Chondrocyte (in vitro differentiated cells): ENCODE results near the gene TRPM3. TPM values are rescaled to one million over a fixed set of nuclear protein-coding genes. Genes with fewer than 3 reads are reported as not detected.

Source experiments
- DNase-seq: peaks from one replicate; pipeline ENCODE4 v3.0.0; 2021; ENCODE audit warnings: mixed read lengths, low spot score
- H3K27ac Mint-ChIP-seq: one replicate; pipeline ENCODE4 v1.8.0; 2021; ENCODE audit warnings: mild to moderate bottlenecking, moderate library complexity, mixed read lengths; ENCODE audit not compliant: unreplicated experiment
- H3K27me3 Mint-ChIP-seq: 2 replicates; pipeline ENCODE4 v1.8.0; 2021; ENCODE audit warnings: low read depth, mixed read lengths
- H3K36me3 Mint-ChIP-seq: 2 replicates; pipeline ENCODE4 v1.8.0; 2021; ENCODE audit warnings: low read depth, mixed read lengths
- H3K4me1 Mint-ChIP-seq: 2 replicates; pipeline ENCODE4 v1.8.0; 2021; ENCODE audit warnings: low read depth, mild to moderate bottlenecking, mixed read lengths
- H3K4me3 Mint-ChIP-seq: one replicate; pipeline ENCODE4 v1.8.0; 2021; ENCODE audit warnings: mild to moderate bottlenecking, moderate library complexity, mixed read lengths; ENCODE audit not compliant: unreplicated experiment
- H3K9me3 Mint-ChIP-seq: 2 replicates; pipeline ENCODE4 v1.8.0; 2021; ENCODE audit warnings: low read depth, mixed read lengths
- CTCF ChIP-seq: fragments of 200-600 bp; sonication (generic); IDR thresholded peaks from 2 replicates; pipeline ENCODE4 v1.5.0; 2021; ENCODE audit warnings: antibody characterized with exemption, mild to moderate bottlenecking, moderate library complexity
- total RNA-seq: library from RNA; stranded (reverse); gene quantifications from 3 replicates; pipeline ENCODE4 v1.2.1, GENCODE V29; 2021

TRPM3 gene
- total RNA-seq, 1 donor from 2014 or later = not detected

DNA sequence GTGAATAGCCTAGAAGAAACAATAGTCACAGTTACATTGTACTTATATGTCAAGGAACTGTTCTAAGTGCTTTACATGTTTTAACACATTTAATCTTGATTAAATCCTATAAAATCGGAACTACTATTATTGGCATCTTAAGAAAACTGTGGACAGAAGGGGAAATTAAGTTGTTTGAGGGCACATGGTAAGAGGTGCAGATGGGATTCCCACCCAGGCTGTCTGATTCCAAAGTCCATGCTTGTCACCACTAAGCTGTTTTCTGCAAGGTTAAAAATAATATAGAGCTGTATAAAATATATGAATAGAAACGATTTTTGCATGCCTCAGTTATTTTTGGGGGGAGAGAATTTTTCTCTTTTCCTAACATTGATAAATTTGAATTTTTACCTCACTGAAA lies 512.4 kb downstream of the TRPM3 start:
- no peak for DNase-seq
- Mint-ChIP-seq H3K9me3 (no peaks in the 10 kb centered on the region), H3K4me1 (peaks cover 34% of the 10 kb centered on the region), H3K4me3 (no peak overlapping the region), H3K27me3 (no peaks in the 10 kb centered on the region), H3K27ac (peak overlapping the region; percentile 57), H3K36me3 (no peaks in the 10 kb centered on the region)
- TF ChIP-seq CTCF = no peak

- no peaks in the 10 kb centered on the region for H3K27me3 Mint-ChIP-seq
- no peak for DNase-seq
- TF ChIP-seq CTCF = no peak
- no peak overlapping the region for H3K4me3 Mint-ChIP-seq
- no peaks in the 10 kb centered on the region for H3K36me3 Mint-ChIP-seq
- H3K27ac Mint-ChIP-seq = no peak overlapping the region
- H3K4me1 Mint-ChIP-seq = peaks cover 24% of the 10 kb centered on the region
- H3K9me3 Mint-ChIP-seq = no peaks in the 10 kb centered on the region
Measured at GRCh38 chr9:70607926-70608325, 513.5 kb downstream of the TRPM3 start.

- Mint-ChIP-seq H3K27ac (no peak overlapping the region), H3K9me3 (no peaks in the 10 kb centered on the region), H3K36me3 (no peaks in the 10 kb centered on the region)
Measured at GRCh38 chr9:70607329-70607728, 514.1 kb downstream of the TRPM3 start.

DNA sequence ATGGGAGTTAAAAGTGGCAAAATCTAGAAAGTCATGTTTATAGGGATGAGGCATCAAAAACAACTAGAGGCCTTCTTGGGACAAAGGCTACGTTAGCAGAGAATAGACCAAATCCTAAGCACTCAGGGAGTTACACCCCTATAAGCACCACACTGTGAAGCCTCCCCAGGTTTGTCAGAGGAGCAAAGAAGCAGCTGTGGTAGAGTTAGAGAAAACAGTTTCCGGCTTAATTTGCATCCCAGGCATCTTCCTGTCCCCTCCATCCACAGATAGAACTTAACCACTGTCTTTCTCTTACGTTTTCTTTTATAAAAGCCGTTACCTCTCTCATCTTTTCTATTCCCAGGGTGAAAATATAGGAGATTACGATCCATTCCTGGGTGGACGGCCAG lies 518.4 kb downstream of the TRPM3 start:
- Mint-ChIP-seq H3K27ac (peak overlapping the region; percentile 98), H3K9me3 (no peaks in the 10 kb centered on the region), H3K4me3 (no peak overlapping the region), H3K27me3 (no peaks in the 10 kb centered on the region), H3K4me1 (peaks cover 38% of the 10 kb centered on the region), H3K36me3 (no peaks in the 10 kb centered on the region)
- no peak for DNase-seq
- no peak for TF ChIP-seq CTCF

More at GRCh38 chr9:70607329-70607728, 514.1 kb downstream of the TRPM3 start:
- TF ChIP-seq CTCF = no peak
- Mint-ChIP-seq H3K4me3 (no peak overlapping the region), H3K4me1 (peaks cover 24% of the 10 kb centered on the region), H3K27me3 (no peaks in the 10 kb centered on the region)
- DNase-seq = no peak

GRCh38 chr9:70602321-70603019 lies 519.0 kb downstream of the TRPM3 start:
- H3K4me1 Mint-ChIP-seq = peaks cover 40% of the 10 kb centered on the region
- DNase-seq = no peak
- peak; percentile 96 for TF ChIP-seq CTCF

More at GRCh38 chr9:70602321-70603019, 519.0 kb downstream of the TRPM3 start:
- H3K27me3 Mint-ChIP-seq = no peaks in the 10 kb centered on the region
- no peaks in the 10 kb centered on the region for H3K36me3 Mint-ChIP-seq
- peak overlapping the region; percentile 98 for H3K27ac Mint-ChIP-seq
- no peaks in the 10 kb centered on the region for H3K9me3 Mint-ChIP-seq
- H3K4me3 Mint-ChIP-seq = peak overlapping the region; percentile 64
